Activated CD8-positive, alpha-beta memory T cell treated with anti-CD3 and anti-CD28 coated beads for 36 hours (primary cell): ENCODE measurements around the gene SEPTIN11. TPM values are rescaled to one million over a fixed set of nuclear protein-coding genes. Genes with fewer than 3 reads are reported as not detected.
"Not testable (repeated sequence)": the region's sequence is repeated elsewhere in the genome, so short reads cannot be mapped to it uniquely, and the experiment has no call there.

Experiments used
- CTCF ChIA-PET: fragments of 350-600 bp; sonication (Branson Sonifier 250); formaldehyde crosslinking; loops from one replicate; lab custom pipeline; 2021; ENCODE audit warnings: antibody characterized with exemption; lab: Charles Lee
- POLR2A ChIA-PET: fragments of 350-600 bp; sonication (Branson Sonifier 250); formaldehyde crosslinking; loops from one replicate; lab custom pipeline; 2021; ENCODE audit warnings: antibody characterized with exemption; lab: Charles Lee
- total RNA-seq, 2 experiments: library from RNA; stranded (reverse); gene quantifications; one replicate each; pipeline ENCODE4 v1.2.3, GENCODE V29; 2021

Gene SEPTIN11
- total RNA-seq, 2 experiments from 2014 or later, result 69.6 to 74.6 TPM

DNA sequence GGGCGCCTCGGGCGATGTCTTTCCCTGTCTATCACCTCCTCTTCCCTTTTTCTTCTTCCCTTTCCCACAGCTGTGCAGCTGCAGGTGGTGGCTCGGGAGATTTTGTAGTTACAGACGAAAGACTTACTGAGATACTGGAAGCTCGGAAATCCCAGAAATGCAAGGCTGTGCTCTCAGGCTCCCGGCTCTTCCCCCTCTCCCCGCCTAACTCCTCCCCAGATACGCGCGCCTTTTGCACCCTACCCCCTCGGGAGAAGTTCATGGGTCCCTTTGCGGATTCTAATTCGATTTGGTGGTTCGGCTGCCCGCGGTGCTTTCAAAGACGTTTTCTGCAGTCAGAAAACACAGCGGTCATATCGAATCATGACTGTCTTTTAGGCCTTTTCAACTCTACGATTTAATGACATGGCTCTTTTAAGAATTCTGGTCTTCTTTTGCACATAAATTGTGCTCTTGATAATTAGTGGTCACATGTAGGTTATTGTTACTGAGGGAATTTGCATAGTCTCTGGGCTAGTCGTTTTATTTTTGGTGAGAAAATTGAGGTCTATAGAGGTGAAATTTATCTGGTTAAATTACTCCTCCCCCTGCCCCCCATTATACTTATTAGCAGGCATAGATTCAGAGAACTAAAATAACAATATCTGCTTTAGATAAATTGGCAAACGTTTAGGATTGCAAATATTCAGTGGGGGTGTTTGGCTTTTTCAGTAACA is 1.6 kb downstream of the SEPTIN11 start:
- CTCF ChIA-PET, result no interaction called here
- POLR2A ChIA-PET, result interaction anchor here (0.7 to 0.8 kb wide), 2 partner anchors 42 to 67 kb away, joined by 3 read pairs; no protein-coding TSS in a partner anchor

DNA sequence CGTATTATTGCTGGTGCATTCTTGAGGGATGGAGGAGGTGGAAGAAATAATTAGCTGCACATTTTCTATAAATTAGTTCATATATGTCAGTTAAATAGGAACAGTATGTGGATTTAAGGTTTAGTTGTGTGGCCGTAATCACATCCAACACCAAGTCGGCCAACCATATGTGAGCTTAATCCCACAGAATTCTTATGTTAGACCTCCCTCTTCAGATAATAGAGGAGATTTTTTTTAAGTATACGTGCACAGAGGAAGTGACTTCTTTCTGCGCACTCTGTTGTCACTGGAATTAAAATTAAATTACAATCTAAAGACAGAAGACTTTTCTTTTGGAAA is 2.1 kb downstream of the SEPTIN11 start:
- POLR2A ChIA-PET, result interaction anchor here (0.7 kb wide), 1 partner anchor 66 kb away, joined by 3 read pairs; no protein-coding TSS in a partner anchor
- CTCF ChIA-PET, result no interaction called here

- ChIA-PET CTCF (no interaction called here), POLR2A (no interaction called here)
Measured at GRCh38 chr4:76952071-76952470, 2.5 kb downstream of the SEPTIN11 start.

- ChIA-PET CTCF (no interaction called here), POLR2A (no interaction called here)
Measured at GRCh38 chr4:76952656-76953582, 3.4 kb downstream of the SEPTIN11 start.

GRCh38 chr4:76953956-76954355 is 4.4 kb downstream of the SEPTIN11 start:
- ChIA-PET POLR2A (interaction anchor here (0.6 kb wide), 1 partner anchor 203 kb away, joined by 3 read pairs; the partner anchor contains the start of gene CCNG2), CTCF (no interaction called here)

GRCh38 chr4:76954489-76954888 is 4.9 kb downstream of the SEPTIN11 start:
- ChIA-PET CTCF (no interaction called here), POLR2A (no interaction called here)

DNA sequence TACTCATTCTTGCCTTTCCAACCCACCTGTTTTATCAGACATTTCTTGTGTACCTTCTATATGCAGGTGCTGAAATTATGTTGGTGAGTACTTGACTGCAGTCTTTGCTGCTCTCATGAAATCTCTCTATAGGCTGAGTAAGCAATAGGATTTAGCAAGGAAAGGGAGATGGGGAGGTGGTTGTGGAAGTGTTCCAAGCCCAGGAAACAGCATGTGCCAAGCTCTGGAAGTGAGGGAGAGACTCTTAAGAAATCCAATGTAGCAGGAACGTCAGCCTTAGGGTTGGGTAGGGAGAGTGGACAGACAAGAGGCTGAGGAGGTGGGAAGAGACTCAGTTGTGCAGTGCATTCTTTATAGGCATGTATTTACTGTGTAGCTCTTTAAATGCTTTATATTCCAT is 5.6 kb downstream of the SEPTIN11 start:
- CTCF ChIA-PET, result no interaction called here
- POLR2A ChIA-PET, result no interaction called here

- ChIA-PET CTCF (interaction anchor here (0.6 to 0.7 kb wide), 2 partner anchors 136 to 964 kb away, joined by 3 read pairs; no protein-coding TSS in a partner anchor), POLR2A (no interaction called here)
Measured at GRCh38 chr4:76957004-76957738, 7.6 kb downstream of the SEPTIN11 start.

DNA sequence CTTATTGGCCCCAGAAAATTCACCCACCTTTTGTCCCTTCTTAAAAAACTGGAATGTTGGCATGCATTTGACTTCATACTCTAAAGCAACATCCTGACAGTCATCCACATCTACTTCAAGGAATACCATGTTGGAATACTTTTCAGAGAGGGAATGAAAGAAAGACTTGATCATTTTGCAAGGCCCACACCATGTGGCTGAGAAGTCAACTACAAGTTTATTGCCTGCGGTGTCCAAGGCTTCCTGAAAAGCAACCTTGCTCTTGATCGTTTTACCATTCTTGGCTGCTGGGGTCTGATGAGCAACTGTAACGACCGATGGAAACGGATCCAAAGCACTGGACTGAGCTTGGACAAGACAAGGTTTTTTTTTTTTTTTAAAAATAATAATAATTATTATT is 9.3 kb downstream of the SEPTIN11 start:
- CTCF ChIA-PET, result no interaction called here
- POLR2A ChIA-PET, result no interaction called here

DNA sequence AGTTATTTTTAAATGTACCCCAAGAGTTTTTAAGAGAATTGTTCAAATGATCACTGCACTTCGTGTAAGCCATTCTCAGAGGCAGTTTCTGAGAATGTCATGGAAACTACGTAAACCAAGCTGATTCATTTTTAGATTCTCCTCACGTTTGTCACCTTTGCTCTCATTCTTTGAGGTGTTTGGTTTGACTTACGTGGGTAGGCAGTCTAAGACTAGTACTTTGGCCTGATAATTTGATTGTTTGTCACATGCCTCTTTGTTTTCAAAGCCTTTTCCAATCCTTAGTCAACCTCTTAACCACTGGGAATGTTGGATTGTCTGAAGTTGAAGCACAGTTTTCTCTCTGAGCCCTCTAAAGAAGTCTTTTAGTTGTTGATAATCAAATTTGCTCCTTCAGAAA is 10.5 kb downstream of the SEPTIN11 start:
- ChIA-PET CTCF (no interaction called here), POLR2A (no interaction called here)

GRCh38 chr4:76962406-76963130 is 13.0 kb downstream of the SEPTIN11 start:
- CTCF ChIA-PET, result no interaction called here

DNA sequence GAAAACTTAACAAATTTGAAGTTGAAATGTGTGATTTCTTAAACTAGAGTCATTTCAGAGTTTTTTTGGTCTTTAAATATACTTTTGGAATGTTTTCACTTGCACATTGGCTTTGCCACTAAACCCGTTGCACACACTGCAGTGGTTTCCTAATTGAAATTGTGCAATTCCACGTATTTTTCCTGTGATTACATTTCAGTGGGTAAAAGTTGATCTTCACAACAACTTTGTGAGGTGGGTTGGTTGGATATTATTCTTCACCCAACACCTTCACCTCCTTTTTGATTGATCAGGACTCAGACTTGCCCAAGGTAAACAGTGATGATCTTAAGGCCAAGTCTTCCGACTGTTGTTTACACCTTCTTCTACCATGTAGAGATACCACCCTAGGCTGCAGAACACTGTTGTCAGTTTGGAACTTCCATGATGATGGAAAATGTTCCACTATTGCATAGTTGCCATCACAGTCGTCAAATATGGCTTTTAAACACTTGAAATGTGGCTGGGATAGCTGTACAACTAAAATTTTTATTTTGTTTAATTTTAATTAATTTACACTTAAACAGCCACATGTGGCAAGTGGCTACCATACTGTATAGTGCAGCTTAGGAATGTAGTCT is 13.7 kb downstream of the SEPTIN11 start:
- ChIA-PET CTCF (no interaction called here), POLR2A (no interaction called here)

More at GRCh38 chr4:76962406-76963130, 13.0 kb downstream of the SEPTIN11 start:
- POLR2A ChIA-PET, result no interaction called here

DNA sequence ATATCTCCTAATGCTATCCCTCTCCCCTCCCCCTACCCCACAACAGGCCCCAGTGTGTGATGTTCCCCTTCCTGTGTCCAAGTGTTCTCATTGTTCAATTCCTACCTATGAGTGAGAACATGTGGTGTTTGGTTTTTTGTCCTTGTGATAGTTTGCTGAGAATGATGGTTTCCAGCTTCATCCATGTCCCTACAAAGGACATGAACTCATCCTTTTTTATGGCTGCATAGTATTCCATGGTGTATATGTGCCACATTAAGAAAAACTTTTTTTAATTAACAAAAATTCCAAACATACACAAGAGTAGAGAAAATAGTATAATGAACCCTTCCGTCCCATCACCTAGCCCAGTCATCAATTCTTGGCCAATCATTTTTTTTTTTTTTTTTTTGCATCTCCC is 14.4 kb downstream of the SEPTIN11 start:
- POLR2A ChIA-PET, result not testable (repeated sequence)
- CTCF ChIA-PET, result interaction anchor here (0.7 kb wide), 1 partner anchor 784 kb away, joined by 3 read pairs; no protein-coding TSS in a partner anchor

DNA sequence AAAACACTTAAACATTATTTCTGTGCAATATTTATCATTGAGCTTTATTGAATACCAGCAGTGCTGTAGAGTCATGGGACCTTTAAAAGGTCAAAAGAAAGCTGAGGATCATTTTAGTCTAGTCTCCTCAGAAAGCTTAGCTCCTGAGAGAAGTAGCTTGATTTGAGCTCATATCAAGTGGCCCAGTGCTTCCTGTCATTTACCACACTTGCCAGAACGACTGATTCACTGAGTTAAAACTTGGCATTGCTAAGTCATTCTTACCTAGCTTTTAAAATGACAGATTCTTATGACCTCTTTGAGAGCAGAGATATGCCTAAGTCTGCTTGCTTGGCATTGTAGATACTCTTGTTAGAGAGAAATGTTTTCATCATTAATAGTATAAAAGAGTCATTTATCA is 15.2 kb downstream of the SEPTIN11 start:
- ChIA-PET CTCF (interaction anchor here (0.7 kb wide), 1 partner anchor 785 kb away, joined by 3 read pairs; no protein-coding TSS in a partner anchor), POLR2A (no interaction called here)

DNA sequence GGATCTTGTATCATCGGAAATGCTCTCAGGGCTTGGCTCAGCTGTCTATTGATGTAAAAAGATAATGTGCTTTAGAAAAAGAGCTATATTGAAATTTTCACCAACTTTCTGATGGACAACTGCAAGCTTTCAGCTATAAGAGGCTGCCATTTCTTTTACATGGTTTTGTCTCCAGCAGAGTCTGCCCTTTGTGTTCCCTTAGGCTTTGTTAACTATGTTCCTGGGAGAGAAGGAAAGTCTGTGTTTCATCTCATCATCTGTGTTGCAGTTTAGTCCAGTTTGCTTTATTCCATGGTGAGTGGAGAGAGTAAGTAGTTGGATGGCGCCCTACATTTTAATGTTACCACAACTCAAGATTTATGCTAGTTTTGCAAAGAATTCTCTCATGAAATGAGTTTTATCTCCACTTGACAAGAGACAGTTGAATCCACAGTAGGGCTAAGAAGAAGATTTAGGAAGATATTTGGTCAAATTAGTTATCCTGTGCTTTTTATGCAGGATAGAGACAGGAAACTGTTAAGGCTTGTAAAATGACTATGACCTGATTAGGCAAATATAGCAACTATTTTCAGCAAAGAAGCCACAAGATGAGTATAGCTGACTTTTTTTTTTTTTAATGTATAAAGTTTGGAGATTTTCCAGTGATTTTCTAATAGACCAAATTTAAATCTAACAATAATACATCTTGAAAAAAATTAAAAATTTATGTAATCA is 16.5 kb downstream of the SEPTIN11 start:
- ChIA-PET CTCF (no interaction called here), POLR2A (no interaction called here)

DNA sequence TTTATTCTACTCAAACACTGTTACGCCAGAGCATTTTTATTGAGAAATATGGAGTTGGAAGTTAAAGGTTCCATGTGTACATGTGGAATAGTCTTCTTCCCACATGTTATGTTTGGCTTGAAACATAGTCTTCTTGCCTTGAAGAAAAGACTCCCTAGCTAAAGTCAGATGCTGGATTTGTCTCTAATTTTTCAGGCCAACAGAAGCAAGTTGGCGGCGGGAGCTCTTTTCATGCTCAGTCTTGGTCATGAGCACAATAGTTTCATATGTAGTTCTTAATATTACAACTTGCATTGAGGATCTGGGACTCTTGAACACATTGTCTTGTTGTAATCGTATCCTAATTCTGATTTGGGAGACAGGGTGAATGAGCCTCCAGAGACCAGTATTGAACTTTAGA is 19.4 kb downstream of the SEPTIN11 start:
- CTCF ChIA-PET, result no interaction called here
- POLR2A ChIA-PET, result no interaction called here

DNA sequence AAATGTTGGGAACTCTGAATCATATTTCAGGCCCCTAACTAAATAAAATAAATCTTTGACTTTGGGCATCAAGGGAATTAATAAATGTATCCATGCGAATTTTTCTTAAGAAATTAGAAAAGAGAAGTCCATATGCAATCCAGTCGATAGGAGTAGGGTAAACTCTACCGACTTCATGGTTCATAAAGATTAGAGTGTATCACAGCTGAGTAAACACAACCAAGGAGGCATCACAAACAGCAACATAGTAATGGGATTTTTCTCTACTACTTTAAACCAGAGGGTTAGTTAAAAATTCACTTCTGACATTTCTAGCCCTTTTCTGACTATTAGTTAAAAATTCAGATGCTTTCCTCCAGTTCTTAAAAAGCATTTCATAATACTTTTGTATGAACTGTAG is 19.9 kb downstream of the SEPTIN11 start:
- CTCF ChIA-PET, result no interaction called here
- POLR2A ChIA-PET, result no interaction called here

DNA sequence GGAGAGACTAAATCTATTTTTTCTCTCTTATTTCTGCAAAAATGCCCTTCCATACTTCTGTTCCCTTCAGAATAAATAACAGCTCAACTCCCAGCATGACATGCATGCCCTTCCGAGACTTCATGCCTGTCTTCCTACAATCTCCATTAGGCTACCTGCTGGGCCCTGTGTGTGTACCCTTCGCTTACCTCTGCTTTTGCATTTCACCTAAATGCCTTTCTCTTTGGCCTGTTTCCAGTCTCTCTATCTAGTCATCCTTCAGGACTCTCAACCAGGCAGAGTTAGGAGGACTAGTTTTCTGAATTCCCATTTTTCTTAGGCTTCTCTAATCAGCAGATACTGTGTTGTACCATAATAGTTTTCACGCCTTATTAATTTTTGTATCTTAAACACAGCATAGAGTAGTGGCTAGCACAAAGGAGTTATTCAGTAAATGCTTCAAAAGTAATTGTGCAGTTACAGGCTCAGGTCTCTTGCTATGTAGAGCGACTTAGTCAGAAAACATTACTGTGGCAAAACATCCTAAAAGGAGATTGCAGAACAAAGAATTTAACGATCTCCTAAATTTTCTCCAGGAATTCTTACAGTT is 20.5 kb downstream of the SEPTIN11 start:
- CTCF ChIA-PET, result no interaction called here
- POLR2A ChIA-PET, result no interaction called here
